H9 (cell line): Measurements from ENCODE around the gene FBXL5. TPM values are rescaled to one million over a fixed set of nuclear protein-coding genes. Genes with fewer than 3 reads are reported as not detected.

Experiments used
- DNase-seq: peaks from one replicate; pipeline ENCODE4 v3.0.0-alpha.2; 2017
- H2AFZ ChIP-seq: one replicate; pipeline ENCODE4 v1.6.1; 2013; ENCODE audit warnings: mild to moderate bottlenecking, low read length, control low read depth, moderate library complexity
- H2AK5ac ChIP-seq: 2 replicates; pipeline ENCODE4 v1.6.1; 2013; ENCODE audit warnings: low read length, control low read depth, mixed read lengths; ENCODE audit not compliant: insufficient read length
- H2BK120ac ChIP-seq: one replicate; pipeline ENCODE4 v1.6.1; 2013; ENCODE audit warnings: low read depth, mild to moderate bottlenecking, low read length, control low read depth, inconsistent platforms; ENCODE audit not compliant: poor library complexity, severe bottlenecking
- H2BK12ac ChIP-seq: 2 replicates; pipeline ENCODE4 v1.6.1; 2013; ENCODE audit warnings: low read length, control low read depth, mixed read lengths, low read depth; ENCODE audit not compliant: insufficient read length
- H2BK15ac ChIP-seq: 2 replicates; pipeline ENCODE4 v1.6.1; 2013; ENCODE audit warnings: low read depth, low read length, control low read depth
- H2BK20ac ChIP-seq: one replicate; pipeline ENCODE4 v1.6.1; 2013; ENCODE audit warnings: low read depth, mild to moderate bottlenecking, low read length, control low read depth, inconsistent platforms; ENCODE audit not compliant: poor library complexity, severe bottlenecking
- H2BK5ac ChIP-seq: 2 replicates; pipeline ENCODE4 v1.6.1; 2013; ENCODE audit warnings: low read length, control low read depth, mixed read lengths; ENCODE audit not compliant: insufficient read length
- H3K14ac ChIP-seq: 2 replicates; pipeline ENCODE4 v1.6.1; 2013; ENCODE audit warnings: low read length, control low read depth; ENCODE audit not compliant: insufficient read depth
- H3K18ac ChIP-seq: 2 replicates; pipeline ENCODE4 v1.6.1; 2013; ENCODE audit warnings: low read depth, mild to moderate bottlenecking, mixed read lengths, low read length, control low read depth; ENCODE audit not compliant: insufficient read length
- H3K23ac ChIP-seq: 2 replicates; pipeline ENCODE4 v1.6.1; 2013; ENCODE audit warnings: low read length, control low read depth, mixed read lengths, low read depth; ENCODE audit not compliant: insufficient read length
- H3K23me2 ChIP-seq: 2 replicates; pipeline ENCODE4 v1.6.1; 2013; ENCODE audit warnings: low read depth, mild to moderate bottlenecking, mixed read lengths, low read length, control low read depth; ENCODE audit not compliant: insufficient read length, poor library complexity, severe bottlenecking
- H3K27ac ChIP-seq: 2 replicates; pipeline ENCODE4 v1.5.1; 2013; ENCODE audit warnings: low read length, control low read depth, mixed read lengths, low read depth; ENCODE audit not compliant: insufficient read length
- H3K27me3 ChIP-seq: 2 replicates; pipeline ENCODE4 v1.6.1; 2013; ENCODE audit warnings: low read length, control low read depth, inconsistent platforms; ENCODE audit not compliant: insufficient read depth
- H3K4ac ChIP-seq: 2 replicates; pipeline ENCODE4 v1.6.1; 2013; ENCODE audit warnings: low read depth, mild to moderate bottlenecking, control low read depth, inconsistent platforms, low read length, moderate library complexity
- H3K4me1 ChIP-seq: 2 replicates; pipeline ENCODE4 v1.6.1; 2013; ENCODE audit warnings: low read length, control low read depth, inconsistent platforms; ENCODE audit not compliant: insufficient read depth
- H3K4me2 ChIP-seq: 2 replicates; pipeline ENCODE4 v1.6.1; 2013; ENCODE audit warnings: low read length, control low read depth, mixed read lengths; ENCODE audit not compliant: insufficient read length, insufficient read depth
- H3K56ac ChIP-seq: 2 replicates; pipeline ENCODE4 v1.6.1; 2013; ENCODE audit warnings: low read depth, mild to moderate bottlenecking, mixed read lengths, low read length, control low read depth; ENCODE audit not compliant: insufficient read length
- H3K79me1 ChIP-seq: 2 replicates; pipeline ENCODE4 v1.6.1; 2013; ENCODE audit warnings: low read depth, mild to moderate bottlenecking, moderate library complexity, low read length, control low read depth, inconsistent platforms; ENCODE audit not compliant: insufficient read depth, poor library complexity, severe bottlenecking
- H3K79me2 ChIP-seq: 2 replicates; pipeline ENCODE4 v1.6.1; 2013; ENCODE audit warnings: low read length, control low read depth, inconsistent platforms; ENCODE audit not compliant: insufficient read depth
- H3K9ac ChIP-seq: 2 replicates; pipeline ENCODE4 v1.6.1; 2013; ENCODE audit warnings: low read length, control low read depth, mixed read lengths; ENCODE audit not compliant: insufficient read length; ENCODE audit errors: extremely low read depth
- H3K9me3 ChIP-seq: one replicate; pipeline ENCODE4 v1.6.1; 2013; ENCODE audit warnings: low read depth, low read length, inconsistent platforms; ENCODE audit not compliant: control insufficient read depth
- H3T11ph ChIP-seq: one replicate; pipeline ENCODE4 v1.6.1; 2013; ENCODE audit warnings: mild to moderate bottlenecking, low read length, control low read depth, inconsistent platforms
- H4K20me1 ChIP-seq: one replicate; pipeline ENCODE4 v1.6.1; 2013; ENCODE audit not compliant: control insufficient read depth, insufficient read length, insufficient read depth
- H4K5ac ChIP-seq: 2 replicates; pipeline ENCODE4 v1.6.1; 2013; ENCODE audit warnings: low read depth, mild to moderate bottlenecking, mixed read lengths, low read length, control low read depth; ENCODE audit not compliant: insufficient read length
- H4K8ac ChIP-seq: replicated peaks from 2 replicates; pipeline ENCODE4 v1.6.1; 2013; ENCODE audit warnings: low read length, control low read depth, mixed read lengths, low read depth; ENCODE audit not compliant: insufficient read length
- H4K91ac ChIP-seq: 2 replicates; pipeline ENCODE4 v1.6.1; 2013; ENCODE audit warnings: low read depth, mild to moderate bottlenecking, moderate library complexity, mixed read lengths, low read length, control low read depth; ENCODE audit not compliant: insufficient read length
- H3K27ac Mint-ChIP-seq, 3 experiments: 2 replicates in 2 of 3; 3 replicates in 1 of 3; pipeline ENCODE4 v1.8.0; 2020 to 2021; ENCODE audit warnings: mixed read lengths in 3 of 3, mild to moderate bottlenecking in 1 of 3, moderate library complexity in 1 of 3
- H3K27me3 Mint-ChIP-seq: 2 replicates; pipeline ENCODE4 v1.8.0; 2021; ENCODE audit warnings: low read depth, mild to moderate bottlenecking, moderate library complexity, mixed read lengths
- H3K36me3 Mint-ChIP-seq, 3 experiments: 2 replicates in 2 of 3; 3 replicates in 1 of 3; pipeline ENCODE4 v1.8.0; 2020 to 2021; ENCODE audit warnings: low read depth in 3 of 3, mixed read lengths in 3 of 3; ENCODE audit not compliant: insufficient read depth in 1 of 3
- H3K4me1 Mint-ChIP-seq, 2 experiments: 2 replicates each; pipeline ENCODE4 v1.8.0; 2020; ENCODE audit warnings: mixed read lengths in 2 of 2
- H3K4me3 Mint-ChIP-seq, 2 experiments: 2 replicates in 1 of 2; 3 replicates in 1 of 2; pipeline ENCODE4 v1.8.0; 2020 to 2021; ENCODE audit warnings: mild to moderate bottlenecking in 2 of 2, mixed read lengths in 2 of 2, moderate library complexity in 1 of 2
- H3K9me3 Mint-ChIP-seq, 2 experiments: 2 replicates in 1 of 2; 3 replicates in 1 of 2; pipeline ENCODE4 v1.8.0; 2020; ENCODE audit warnings: mild to moderate bottlenecking in 2 of 2, mixed read lengths in 2 of 2, moderate library complexity in 1 of 2
- CTCF ChIP-seq: fragments of 200-600 bp; sonication (generic); conservative IDR thresholded peaks from 3 replicates; pipeline ENCODE4 v1.8.0; 2021; ENCODE audit warnings: antibody characterized with exemption, mild to moderate bottlenecking
- WGBS: extraction: QIAGEN DNeasy Blood & Tissue Kit; methylation state at CpG from one replicate; pipeline ENCODE4 v1.1.7; 2013; ENCODE audit warnings: missing lambda C conversion rate, low lambda C conversion rate, mixed read lengths; ENCODE audit not compliant: insufficient read length; ENCODE audit errors: extremely low coverage; 5-methylcytosine and 5-hydroxymethylcytosine counted together
- total RNA-seq: library from RNA; stranded (reverse); gene quantifications from 2 replicates; pipeline ENCODE4 v1.2.1, GENCODE V29; 2021

FBXL5 gene
- total RNA-seq, 1 experiment from 2014 or later: 57.6 TPM

GRCh38 chr4:15676899-15677298 lies 21.7 kb upstream of the FBXL5 start:
- peaks cover 2% of the 10 kb centered on the region for H3K23me2 ChIP-seq
- H4K5ac ChIP-seq: no peak overlapping the region
- no peak overlapping the region for H2BK12ac ChIP-seq
- H4K20me1 ChIP-seq: no peaks in the 10 kb centered on the region
- no peaks in the 10 kb centered on the region for H3K9me3 ChIP-seq
- no peak overlapping the region for H2BK15ac ChIP-seq
- H3K4ac ChIP-seq: no peak overlapping the region
- no peaks in the 10 kb centered on the region for H3K27me3 ChIP-seq
- H4K91ac ChIP-seq: no peak overlapping the region
- Mint-ChIP-seq H3K36me3 (peaks cover 5 to 8% (median 8%) of the 10 kb centered on the region in 3 experiments), H3K27me3 (no peaks in the 10 kb centered on the region), H3K9me3 (no peaks in the 10 kb centered on the region), H3K4me1 (peaks cover 22 to 24% of the 10 kb centered on the region in 2 experiments), H3K27ac (no peak overlapping the region), H3K4me3 (no peak overlapping the region)
- H3K79me2 ChIP-seq: peaks cover 16% of the 10 kb centered on the region
- no CpG with 5 or more reads among the region's 6 CpGs for WGBS
- no peak overlapping the region for H3K56ac ChIP-seq
- H3K9ac ChIP-seq: no peak overlapping the region
- H2AFZ ChIP-seq: no peak overlapping the region
- no peak overlapping the region for H3K14ac ChIP-seq
- no peak overlapping the region for H2BK5ac ChIP-seq
- H2BK120ac ChIP-seq: no peak overlapping the region
- no peak overlapping the region for H4K8ac ChIP-seq
- H3K23ac ChIP-seq: no peak overlapping the region
- no peak for TF ChIP-seq CTCF
- no peak overlapping the region for H2AK5ac ChIP-seq
- peaks cover 7% of the 10 kb centered on the region; the same call in 1 of the 2 replicates for H3K4me1 ChIP-seq
- no peak overlapping the region for H3T11ph ChIP-seq
- no peak overlapping the region for H3K4me2 ChIP-seq
- no peak overlapping the region for H3K18ac ChIP-seq
- H3K27ac ChIP-seq: no peak overlapping the region
- no peak for DNase-seq
- H3K79me1 ChIP-seq: peaks cover 2% of the 10 kb centered on the region
- H2BK20ac ChIP-seq: no peak overlapping the region
